SU-DHL-6 (cell line): ENCODE results near the gene NEB.

Experiments
- H2AFZ ChIP-seq: fragments of 200-600 bp; sonication (generic); 2 replicates; pipeline ENCODE4 v1.6.1; 2014; ENCODE audit warnings: low read depth, mild to moderate bottlenecking, moderate library complexity, mixed read lengths, antibody characterized with exemption, low read length; ENCODE audit not compliant: severe bottlenecking
- H3F3A ChIP-seq: fragments of 200-600 bp; shearing (Covaris generic); 2 replicates; pipeline ENCODE4 v1.6.0; 2016; ENCODE audit warnings: antibody characterized with exemption, mild to moderate bottlenecking; ENCODE audit not compliant: insufficient read depth
- H3K27ac ChIP-seq: fragments of 200-600 bp; sonication (generic); 2 replicates; pipeline ENCODE4 v1.5.1; 2016; ENCODE audit warnings: low read depth, mild to moderate bottlenecking, low read length, moderate library complexity, mixed read lengths
- H3K27me3 ChIP-seq: fragments of 200-600 bp; sonication (generic), shearing (Covaris generic); 2 replicates; pipeline ENCODE4 v1.6.0; 2014; ENCODE audit warnings: mild to moderate bottlenecking, low read length
- H3K36me3 ChIP-seq: fragments of 200-600 bp; sonication (generic); 2 replicates; pipeline ENCODE4 v1.6.1; 2014; ENCODE audit warnings: mild to moderate bottlenecking, low read length, mixed read lengths
- H3K4me2 ChIP-seq: fragments of 300-600, 200-600 bp; shearing (Covaris generic), sonication (generic); 2 replicates; pipeline ENCODE4 v1.6.0; 2014; ENCODE audit warnings: low read length, low read depth, mild to moderate bottlenecking; ENCODE audit not compliant: poor library complexity, severe bottlenecking
- H3K4me3 ChIP-seq: fragments of 200-600 bp; sonication (generic); 2 replicates; pipeline ENCODE4 v1.5.1; 2014; ENCODE audit warnings: antibody characterized with exemption, low read length, mild to moderate bottlenecking, mixed read lengths; ENCODE audit not compliant: insufficient read depth, poor library complexity, severe bottlenecking
- H3K79me2 ChIP-seq: fragments of 200-600 bp; sonication (generic); 2 replicates; pipeline ENCODE4 v1.6.1; 2014; ENCODE audit warnings: mild to moderate bottlenecking, low read length, moderate library complexity; ENCODE audit not compliant: insufficient read depth
- H3K9ac ChIP-seq: fragments of 200-600 bp; sonication (generic); 2 replicates; pipeline ENCODE4 v1.7.0; 2014; ENCODE audit warnings: mild to moderate bottlenecking, low read length
- H3K9me2 ChIP-seq: fragments of 200-600 bp; sonication (generic); replicated peaks from 2 replicates; pipeline ENCODE4 v1.6.1; 2014; ENCODE audit warnings: low read length; ENCODE audit not compliant: insufficient read depth
- H3K9me3 ChIP-seq: fragments of 200-600 bp; sonication (generic); 2 replicates; pipeline ENCODE4 v1.6.1; 2014; ENCODE audit warnings: low read length, mixed read lengths; ENCODE audit not compliant: insufficient read depth
- H4K20me1 ChIP-seq: fragments of 200-600 bp; sonication (generic); 2 replicates; pipeline ENCODE4 v1.6.1; 2014; ENCODE audit warnings: low read depth, mild to moderate bottlenecking, antibody characterized with exemption, low read length, moderate library complexity, mixed read lengths
- EZH2phosphoT487 ChIP-seq: fragments of 200-600 bp; sonication (generic), shearing (Covaris generic); conservative IDR thresholded peaks from 2 replicates; pipeline ENCODE4 v1.6.1; 2018; ENCODE audit warnings: mild to moderate bottlenecking, antibody characterized with exemption, low read length, moderate library complexity, mixed read lengths
- TF ChIP-seq, protein P1 (sequence below): fragments of 200-600 bp; sonication (generic); IDR thresholded peaks from one replicate; pipeline ENCODE4 v1.5.1; 2017; ENCODE audit warnings: antibody characterized with exemption, mild to moderate bottlenecking, low read length, moderate library complexity; ENCODE audit not compliant: insufficient read depth, poor library complexity, severe bottlenecking

Gene NEB

DNA sequence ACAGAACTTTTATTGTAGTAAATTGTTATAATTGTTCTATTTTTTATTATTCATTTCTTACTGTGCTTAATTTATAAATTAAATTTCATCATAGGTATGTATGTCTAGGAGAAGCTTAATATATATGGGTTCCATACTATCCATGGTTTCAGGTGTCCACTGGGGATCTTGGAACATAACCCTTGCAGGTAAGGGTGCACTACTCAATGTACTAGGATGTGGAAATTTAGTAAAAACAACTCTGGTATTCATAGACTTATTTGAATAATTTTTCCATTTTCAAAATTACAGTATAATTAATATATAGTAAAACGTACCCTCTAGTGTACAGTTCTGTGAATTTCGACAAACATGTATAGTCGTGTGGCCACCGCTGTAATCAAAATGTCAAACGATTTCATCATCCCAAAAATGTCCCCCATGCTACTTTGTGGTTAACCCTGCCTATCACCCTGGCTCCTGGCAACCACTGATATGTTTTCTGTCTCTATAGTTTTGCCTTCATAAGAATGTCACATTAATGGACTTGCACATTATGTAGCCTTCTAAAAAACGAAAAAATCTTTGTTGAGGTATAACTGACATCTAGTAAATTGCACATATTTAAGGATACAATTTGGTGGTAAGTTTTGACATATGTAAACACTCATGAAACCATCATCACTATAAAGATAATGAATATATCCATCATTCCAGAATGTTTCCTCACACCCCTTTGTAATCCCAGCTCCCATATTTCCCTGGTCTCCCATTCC lies 48.3 kb upstream of the NEB start:
- Histone ChIP-seq H3K9ac (no peak overlapping the region), H3K79me2 (no peaks in the 10 kb centered on the region), H2AFZ (no peak overlapping the region), H4K20me1 (no peaks in the 10 kb centered on the region), H3K4me3 (no peak overlapping the region), H3K36me3 (peaks cover 7% of the 10 kb centered on the region; the same call in 1 of the 2 replicates), H3K27ac (no peak overlapping the region), H3F3A (no peaks in the 10 kb centered on the region), H3K27me3 (no peaks in the 10 kb centered on the region), H3K4me2 (no peak overlapping the region), H3K9me3 (no peaks in the 10 kb centered on the region), H3K9me2 (no peaks in the 10 kb centered on the region)
- TF ChIP-seq, protein P1, sequence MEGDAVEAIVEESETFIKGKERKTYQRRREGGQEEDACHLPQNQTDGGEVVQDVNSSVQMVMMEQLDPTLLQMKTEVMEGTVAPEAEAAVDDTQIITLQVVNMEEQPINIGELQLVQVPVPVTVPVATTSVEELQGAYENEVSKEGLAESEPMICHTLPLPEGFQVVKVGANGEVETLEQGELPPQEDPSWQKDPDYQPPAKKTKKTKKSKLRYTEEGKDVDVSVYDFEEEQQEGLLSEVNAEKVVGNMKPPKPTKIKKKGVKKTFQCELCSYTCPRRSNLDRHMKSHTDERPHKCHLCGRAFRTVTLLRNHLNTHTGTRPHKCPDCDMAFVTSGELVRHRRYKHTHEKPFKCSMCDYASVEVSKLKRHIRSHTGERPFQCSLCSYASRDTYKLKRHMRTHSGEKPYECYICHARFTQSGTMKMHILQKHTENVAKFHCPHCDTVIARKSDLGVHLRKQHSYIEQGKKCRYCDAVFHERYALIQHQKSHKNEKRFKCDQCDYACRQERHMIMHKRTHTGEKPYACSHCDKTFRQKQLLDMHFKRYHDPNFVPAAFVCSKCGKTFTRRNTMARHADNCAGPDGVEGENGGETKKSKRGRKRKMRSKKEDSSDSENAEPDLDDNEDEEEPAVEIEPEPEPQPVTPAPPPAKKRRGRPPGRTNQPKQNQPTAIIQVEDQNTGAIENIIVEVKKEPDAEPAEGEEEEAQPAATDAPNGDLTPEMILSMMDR = no peak
- TF ChIP-seq EZH2phosphoT487 = no peak

DNA sequence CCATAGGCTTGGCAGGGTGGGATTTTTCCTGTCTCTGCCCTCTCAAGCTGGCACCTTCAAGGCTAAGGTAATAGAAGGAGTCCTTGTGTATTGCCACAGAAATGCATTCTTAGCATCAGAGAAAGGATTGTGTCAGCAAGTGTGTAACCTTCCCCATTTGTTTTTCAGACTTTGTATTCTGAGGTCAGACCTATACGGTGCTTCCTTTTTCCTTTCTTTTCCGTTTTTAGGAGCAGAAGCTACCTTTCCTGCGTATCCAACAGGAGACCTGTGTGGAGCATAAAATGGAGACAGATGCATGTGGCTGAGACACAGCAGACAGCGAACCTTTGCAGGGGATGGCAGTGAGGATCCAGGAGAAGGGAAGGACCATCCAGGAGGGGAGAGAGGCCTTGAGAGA lies 47.4 kb upstream of the NEB start:
- Histone ChIP-seq H3K4me3 (no peak overlapping the region), H3K9ac (no peak overlapping the region)
- no peak for TF ChIP-seq EZH2phosphoT487
- TF ChIP-seq, protein P1 = no peak

DNA sequence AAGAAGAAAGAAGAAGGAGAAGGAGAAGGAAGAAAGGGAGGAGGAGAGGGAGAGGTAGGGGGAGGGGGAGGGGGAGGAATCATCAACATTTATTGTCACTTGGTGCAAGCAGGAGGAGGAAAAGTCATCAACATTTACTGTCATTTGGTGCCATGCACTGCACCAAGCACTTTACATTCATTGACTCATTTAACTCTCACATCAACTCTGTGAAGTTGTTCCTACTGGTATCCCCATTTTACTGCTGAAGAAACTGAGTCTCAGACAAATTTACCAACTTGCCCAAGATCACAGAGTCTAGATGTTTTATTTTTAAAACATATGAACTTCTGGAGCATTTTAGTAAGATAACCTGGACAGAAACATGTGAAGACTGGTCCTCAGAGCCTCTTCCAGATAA lies 46.7 kb upstream of the NEB start:
- H3K79me2 ChIP-seq = no peaks in the 10 kb centered on the region
- no peaks in the 10 kb centered on the region for H3K9me2 ChIP-seq
- H3F3A ChIP-seq = no peaks in the 10 kb centered on the region
- H3K9me3 ChIP-seq = no peaks in the 10 kb centered on the region
- no peak overlapping the region for H3K9ac ChIP-seq
- H4K20me1 ChIP-seq = no peaks in the 10 kb centered on the region
- H3K27ac ChIP-seq = no peak overlapping the region
- no peak overlapping the region for H3K4me3 ChIP-seq
- TF ChIP-seq, protein P1 = no peak
- TF ChIP-seq EZH2phosphoT487 = no peak
- peaks cover 7% of the 10 kb centered on the region; the same call in 1 of the 2 replicates for H3K36me3 ChIP-seq
- no peaks in the 10 kb centered on the region for H3K27me3 ChIP-seq
- H2AFZ ChIP-seq = no peak overlapping the region
- no peak overlapping the region for H3K4me2 ChIP-seq

More for the DNA sequence above, 47.4 kb upstream of the NEB start:
- no peak overlapping the region for H2AFZ ChIP-seq
- H3K27me3 ChIP-seq = no peaks in the 10 kb centered on the region
- no peaks in the 10 kb centered on the region for H3F3A ChIP-seq
- peaks cover 7% of the 10 kb centered on the region; the same call in 1 of the 2 replicates for H3K36me3 ChIP-seq
- H3K79me2 ChIP-seq = no peaks in the 10 kb centered on the region
- no peaks in the 10 kb centered on the region for H3K9me2 ChIP-seq
- H3K27ac ChIP-seq = no peak overlapping the region
- no peaks in the 10 kb centered on the region for H3K9me3 ChIP-seq
- no peak overlapping the region for H3K4me2 ChIP-seq
- no peaks in the 10 kb centered on the region for H4K20me1 ChIP-seq
